Measurements from ENCODE around the gene ROGDI.

ROGDI gene

GRCh38 chr16:4760221-4760910 is 42.1 kb downstream of the ROGDI start:
- no peak overlapping the region for H3K4me3 ChIP-seq (replicated peaks; ENCODE audit: low read depth, low read length)
- TF ChIP-seq CTCF (IDR thresholded peaks at IDR 0.05; ENCODE audit: low read depth, low read length, missing control alignments), result no peak
- DNase-seq (ENCODE audit: extremely low read depth, low read depth), result no peak

- no peak for DNase-seq (ENCODE audit: extremely low read depth, low read depth)
- TF ChIP-seq CTCF (IDR thresholded peaks at IDR 0.05; ENCODE audit: low read depth, low read length, missing control alignments), result no peak
- no peak overlapping the region for H3K4me3 ChIP-seq (replicated peaks; ENCODE audit: low read depth, low read length)
These were observed 46.7 kb downstream of the ROGDI start for GRCh38 chr16:4755687-4756086.

DNA sequence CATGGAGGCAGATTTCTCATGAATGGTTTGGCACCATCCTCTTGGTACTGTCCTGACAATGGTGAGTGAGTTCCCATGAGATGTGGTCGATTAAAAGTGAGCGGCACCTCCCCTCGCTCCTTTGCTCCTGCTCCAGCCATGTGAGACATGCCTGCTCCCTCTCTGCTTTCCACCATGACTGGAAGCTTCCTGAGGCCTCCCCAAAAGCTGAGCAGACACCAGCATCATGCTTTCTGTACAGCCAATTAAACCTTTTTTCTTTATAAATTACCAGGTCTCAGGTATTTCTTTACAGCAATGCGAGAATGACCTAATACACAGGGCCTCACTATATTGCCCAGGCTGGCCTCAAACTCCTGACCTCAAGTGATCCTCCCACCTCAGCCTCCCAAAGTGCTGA is 47.6 kb downstream of the ROGDI start:
- H3K4me3 ChIP-seq (replicated peaks; ENCODE audit: low read depth, low read length), result no peak overlapping the region
- TF ChIP-seq CTCF (IDR thresholded peaks at IDR 0.05; ENCODE audit: low read depth, low read length, missing control alignments), result no peak
- DNase-seq (ENCODE audit: extremely low read depth, low read depth), result no peak

DNA sequence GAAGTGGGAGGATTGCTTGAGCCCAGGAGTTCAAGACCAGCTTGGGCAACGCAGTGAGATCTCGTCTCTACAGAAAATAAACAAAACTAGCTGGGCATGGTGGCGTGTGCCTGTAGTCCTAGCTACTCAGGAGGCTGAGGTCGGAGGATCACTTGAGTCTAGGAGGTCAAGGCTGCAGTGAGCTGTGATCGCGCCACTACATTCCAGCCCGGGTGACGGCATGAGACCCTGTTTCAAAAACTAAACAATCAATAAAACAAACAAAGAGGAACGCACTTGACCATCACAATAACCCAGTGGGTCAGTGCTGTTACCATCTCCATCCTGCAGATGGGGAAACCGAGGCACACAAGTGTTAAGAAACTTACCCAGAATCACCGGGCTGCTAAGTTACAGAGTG is 49.2 kb downstream of the ROGDI start:
- no peak for DNase-seq (ENCODE audit: extremely low read depth, low read depth)
- no peak overlapping the region for H3K4me3 ChIP-seq (replicated peaks; ENCODE audit: low read depth, low read length)
- no peak for TF ChIP-seq CTCF (IDR thresholded peaks at IDR 0.05; ENCODE audit: low read depth, low read length, missing control alignments)

DNA sequence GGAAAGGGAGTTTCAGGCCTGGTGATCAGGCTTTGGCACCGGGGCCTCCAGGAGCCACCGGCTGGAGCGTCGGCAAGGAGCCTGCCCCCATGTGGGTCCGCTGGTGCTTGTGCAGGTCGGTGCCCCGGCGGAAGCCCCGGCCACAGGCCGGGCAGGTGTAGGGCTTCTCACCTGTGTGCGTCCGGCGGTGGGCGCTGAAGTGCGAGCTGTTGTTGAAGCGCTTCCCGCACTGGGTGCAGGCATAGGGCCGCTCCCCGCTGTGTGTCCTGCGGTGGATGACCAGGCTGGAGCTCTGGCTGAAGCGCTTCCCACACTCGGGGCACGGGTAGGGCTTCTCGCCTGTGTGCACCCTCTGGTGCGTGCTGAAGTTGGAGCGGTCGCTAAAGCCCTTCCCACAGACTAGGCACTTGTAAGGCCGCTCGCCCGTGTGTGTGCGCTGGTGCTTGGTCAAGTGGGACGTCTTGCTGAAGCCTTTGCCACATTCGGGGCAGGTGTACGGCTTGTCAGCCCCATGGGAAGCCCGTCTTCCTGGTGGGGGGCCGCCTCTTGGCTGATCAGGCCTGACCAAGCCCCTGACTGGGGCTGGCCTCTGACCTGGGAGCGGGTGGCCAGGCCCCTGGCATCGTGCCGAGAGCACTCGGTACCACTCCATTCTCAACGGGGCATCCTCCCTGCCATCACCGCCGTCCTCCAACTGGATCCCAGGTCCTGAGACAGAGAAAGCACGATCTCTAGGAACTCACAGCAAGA is 49.9 kb downstream of the ROGDI start:
- H3K4me3 ChIP-seq (replicated peaks; ENCODE audit: low read depth, low read length), result no peak overlapping the region
- DNase-seq (ENCODE audit: extremely low read depth, low read depth), result no peak
- no peak for TF ChIP-seq CTCF (IDR thresholded peaks at IDR 0.05; ENCODE audit: low read depth, low read length, missing control alignments)

GRCh38 chr16:4750896-4751295 is 51.5 kb downstream of the ROGDI start:
- DNase-seq (ENCODE audit: extremely low read depth, low read depth), result no peak
- TF ChIP-seq CTCF (IDR thresholded peaks at IDR 0.05; ENCODE audit: low read depth, low read length, missing control alignments), result no peak
- no peak overlapping the region for H3K4me3 ChIP-seq (replicated peaks; ENCODE audit: low read depth, low read length)
